ENCODE results near the gene ZKSCAN1. TPM values are rescaled to one million over a fixed set of nuclear protein-coding genes. Genes with fewer than 3 reads are reported as not detected.

The ZKSCAN1 gene
- total RNA-seq, 1 experiment from 2014 or later = 61.2 TPM

DNA sequence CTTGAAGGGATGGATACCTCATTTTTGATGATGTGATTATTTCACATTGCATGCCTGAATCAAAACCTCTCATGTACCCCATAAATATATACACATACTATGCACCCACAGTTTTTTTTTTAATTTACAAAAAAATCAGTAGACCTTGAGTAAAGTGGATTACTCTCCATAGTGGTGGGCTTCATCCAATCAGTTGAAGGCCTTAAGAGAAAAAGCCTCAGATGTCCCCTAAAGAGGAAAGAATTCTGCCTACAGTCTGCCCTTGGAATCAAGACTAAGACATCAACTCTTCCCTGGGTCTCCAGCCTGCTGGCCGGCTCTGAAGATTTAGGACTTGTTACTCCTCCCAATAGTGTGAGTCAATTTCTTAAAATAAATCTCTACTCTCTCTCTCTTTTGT is 40.7 kb upstream of the ZKSCAN1 start:
- no TSS peak for BruUV-seq (replicated peaks)
- RAD21 ChIA-PET (ENCODE audit: low non-redundant PET in 1 of 2, low total read pairs in 2 of 2, uncharacterized antibody in 2 of 2, unreplicated experiment in 2 of 2) = no interaction called here
- intact Hi-C loops (cut with micrococcal nuclease) = no loop called here

DNA sequence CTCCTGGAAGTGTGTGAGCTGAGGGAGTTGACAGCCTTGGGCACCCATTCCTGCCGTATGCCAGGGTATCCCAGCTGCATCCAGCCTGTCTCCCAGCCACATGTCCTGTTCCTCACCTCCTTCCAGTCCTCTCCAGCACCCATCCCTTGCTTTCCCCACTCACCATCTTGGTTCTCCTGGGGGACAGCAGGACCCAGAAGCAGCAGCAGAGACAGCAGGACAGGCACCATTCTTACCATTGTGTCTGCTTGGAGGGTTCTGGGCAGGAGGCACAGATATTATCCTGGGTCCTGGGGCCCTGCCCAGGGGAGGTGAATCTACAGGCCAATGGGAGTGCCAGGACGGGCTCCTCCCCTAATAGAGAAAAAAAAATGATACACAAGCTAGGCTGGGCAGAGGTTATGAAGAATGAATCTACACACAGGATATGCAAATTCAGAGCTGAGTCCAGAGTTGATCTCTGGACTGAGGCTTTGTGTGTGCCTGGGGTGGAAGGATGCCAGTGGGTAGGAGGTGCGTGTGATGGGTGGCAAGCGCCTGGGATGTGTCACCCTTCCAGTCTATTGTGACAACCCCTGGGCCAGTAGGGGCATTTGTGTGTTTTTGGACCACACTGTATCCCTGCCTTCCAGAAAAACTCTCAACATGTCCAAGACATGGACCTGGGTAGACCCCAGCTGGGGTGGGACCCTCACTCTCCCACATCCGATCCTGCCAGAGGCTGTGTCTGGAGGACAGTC is 39.4 kb upstream of the ZKSCAN1 start, which contains the start of gene AZGP1:
Gene AZGP1 (minus strand): TSS at position 250 of the 740 bp plus-strand sequence. CDS start 11 bp downstream, at position 239.
- Histone ChIP-seq H3K4me2 (ENCODE audit: low read length) (no peak within 1 kb of the TSS), H3K4me1 (ENCODE audit: control insufficient read depth in 1 of 2, insufficient read depth in 2 of 2, low read length in 2 of 2) (no peaks in the 10 kb centered on the region), H3K9me2 (ENCODE audit: insufficient read depth) (no peaks in the 10 kb centered on the region), H4K20me1 (ENCODE audit: insufficient read depth) (no peaks in the 10 kb centered on the region), H3K36me3 (ENCODE audit: control insufficient read depth in 1 of 2, insufficient read depth in 2 of 2, low read length in 2 of 2) (no peaks in the 10 kb centered on the region), H3K79me2 (ENCODE audit: insufficient read depth, low read length) (no peaks in the 10 kb centered on the region), H3K9me3 (ENCODE audit: control insufficient read depth in 1 of 2, insufficient read depth in 1 of 2, low read depth in 1 of 2, low read length in 2 of 2) (no peaks in the 10 kb centered on the region), H3K27me3 (ENCODE audit: insufficient read depth, low read length) (no peaks in the 10 kb centered on the region), H3K27ac (ENCODE audit: low read depth, low read length) (no peak within 1 kb of the TSS), H3K4me3 (replicated peaks in 1 of 2; ENCODE audit: low read depth in 1 of 2, low read length in 2 of 2) (no peak within 1 kb of the TSS), H2AFZ (ENCODE audit: low read depth, low read length, poor library complexity, severe bottlenecking) (no peak within 1 kb of the TSS), H3K9ac (ENCODE audit: low read length) (no peak within 1 kb of the TSS)
- RAD21 ChIA-PET (ENCODE audit: low non-redundant PET in 1 of 2, low total read pairs in 2 of 2, uncharacterized antibody in 2 of 2, unreplicated experiment in 2 of 2) = no interaction called here
- ATAC-seq (peak; percentile 39; the same call in 1 of the 2 replicates), DNase-seq (ENCODE audit: low read depth, low spot score) (no peak)
- intact Hi-C loops (cut with micrococcal nuclease) = no loop called here
- TF ChIP-seq TCF7L2 (IDR thresholded peaks at IDR 0.05; ENCODE audit: borderline replicate concordance, extremely low read depth, insufficient read depth, insufficient read length) (no peak), FOSL1 (IDR thresholded peaks at IDR 0.05; ENCODE audit: low read depth) (no peak), SIN3A (IDR thresholded peaks at IDR 0.05; ENCODE audit: low read depth) (no peak), EZH2 (IDR thresholded peaks at IDR 0.05) (no peak), CEBPB (IDR thresholded peaks at IDR 0.05; ENCODE audit: low read depth) (no peak), ZFX (IDR thresholded peaks at IDR 0.05) (no peak), CBX3 (IDR thresholded peaks at IDR 0.05; ENCODE audit: low read depth) (no peak), EGR1 (IDR thresholded peaks at IDR 0.05; ENCODE audit: low read depth) (no peak), RAD21 (IDR thresholded peaks at IDR 0.05; ENCODE audit: low read depth) (no peak), ZNF274 (IDR thresholded peaks at IDR 0.05; ENCODE audit: low read depth, low read length) (no peak), EZH2phosphoT487 (IDR thresholded peaks at IDR 0.05; ENCODE audit: borderline replicate concordance) (no peak)
- TF ChIP-seq, protein P1, sequence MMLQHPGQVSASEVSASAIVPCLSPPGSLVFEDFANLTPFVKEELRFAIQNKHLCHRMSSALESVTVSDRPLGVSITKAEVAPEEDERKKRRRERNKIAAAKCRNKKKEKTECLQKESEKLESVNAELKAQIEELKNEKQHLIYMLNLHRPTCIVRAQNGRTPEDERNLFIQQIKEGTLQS (IDR thresholded peaks at IDR 0.05) = no peak
- TF ChIP-seq, protein P2, sequence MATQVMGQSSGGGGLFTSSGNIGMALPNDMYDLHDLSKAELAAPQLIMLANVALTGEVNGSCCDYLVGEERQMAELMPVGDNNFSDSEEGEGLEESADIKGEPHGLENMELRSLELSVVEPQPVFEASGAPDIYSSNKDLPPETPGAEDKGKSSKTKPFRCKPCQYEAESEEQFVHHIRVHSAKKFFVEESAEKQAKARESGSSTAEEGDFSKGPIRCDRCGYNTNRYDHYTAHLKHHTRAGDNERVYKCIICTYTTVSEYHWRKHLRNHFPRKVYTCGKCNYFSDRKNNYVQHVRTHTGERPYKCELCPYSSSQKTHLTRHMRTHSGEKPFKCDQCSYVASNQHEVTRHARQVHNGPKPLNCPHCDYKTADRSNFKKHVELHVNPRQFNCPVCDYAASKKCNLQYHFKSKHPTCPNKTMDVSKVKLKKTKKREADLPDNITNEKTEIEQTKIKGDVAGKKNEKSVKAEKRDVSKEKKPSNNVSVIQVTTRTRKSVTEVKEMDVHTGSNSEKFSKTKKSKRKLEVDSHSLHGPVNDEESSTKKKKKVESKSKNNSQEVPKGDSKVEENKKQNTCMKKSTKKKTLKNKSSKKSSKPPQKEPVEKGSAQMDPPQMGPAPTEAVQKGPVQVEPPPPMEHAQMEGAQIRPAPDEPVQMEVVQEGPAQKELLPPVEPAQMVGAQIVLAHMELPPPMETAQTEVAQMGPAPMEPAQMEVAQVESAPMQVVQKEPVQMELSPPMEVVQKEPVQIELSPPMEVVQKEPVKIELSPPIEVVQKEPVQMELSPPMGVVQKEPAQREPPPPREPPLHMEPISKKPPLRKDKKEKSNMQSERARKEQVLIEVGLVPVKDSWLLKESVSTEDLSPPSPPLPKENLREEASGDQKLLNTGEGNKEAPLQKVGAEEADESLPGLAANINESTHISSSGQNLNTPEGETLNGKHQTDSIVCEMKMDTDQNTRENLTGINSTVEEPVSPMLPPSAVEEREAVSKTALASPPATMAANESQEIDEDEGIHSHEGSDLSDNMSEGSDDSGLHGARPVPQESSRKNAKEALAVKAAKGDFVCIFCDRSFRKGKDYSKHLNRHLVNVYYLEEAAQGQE (IDR thresholded peaks at IDR 0.05; ENCODE audit: low read depth) = no peak
- TF ChIP-seq, protein P3, sequence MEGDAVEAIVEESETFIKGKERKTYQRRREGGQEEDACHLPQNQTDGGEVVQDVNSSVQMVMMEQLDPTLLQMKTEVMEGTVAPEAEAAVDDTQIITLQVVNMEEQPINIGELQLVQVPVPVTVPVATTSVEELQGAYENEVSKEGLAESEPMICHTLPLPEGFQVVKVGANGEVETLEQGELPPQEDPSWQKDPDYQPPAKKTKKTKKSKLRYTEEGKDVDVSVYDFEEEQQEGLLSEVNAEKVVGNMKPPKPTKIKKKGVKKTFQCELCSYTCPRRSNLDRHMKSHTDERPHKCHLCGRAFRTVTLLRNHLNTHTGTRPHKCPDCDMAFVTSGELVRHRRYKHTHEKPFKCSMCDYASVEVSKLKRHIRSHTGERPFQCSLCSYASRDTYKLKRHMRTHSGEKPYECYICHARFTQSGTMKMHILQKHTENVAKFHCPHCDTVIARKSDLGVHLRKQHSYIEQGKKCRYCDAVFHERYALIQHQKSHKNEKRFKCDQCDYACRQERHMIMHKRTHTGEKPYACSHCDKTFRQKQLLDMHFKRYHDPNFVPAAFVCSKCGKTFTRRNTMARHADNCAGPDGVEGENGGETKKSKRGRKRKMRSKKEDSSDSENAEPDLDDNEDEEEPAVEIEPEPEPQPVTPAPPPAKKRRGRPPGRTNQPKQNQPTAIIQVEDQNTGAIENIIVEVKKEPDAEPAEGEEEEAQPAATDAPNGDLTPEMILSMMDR (IDR thresholded peaks at IDR 0.05 in 2 of 3, conservative IDR thresholded peaks at IDR 0.05 in 1 of 3; ENCODE audit: borderline replicate concordance in 1 of 3, insufficient read depth in 1 of 3, low read depth in 2 of 3, low read length in 2 of 3) = no peak
- TF ChIP-seq, protein P4, sequence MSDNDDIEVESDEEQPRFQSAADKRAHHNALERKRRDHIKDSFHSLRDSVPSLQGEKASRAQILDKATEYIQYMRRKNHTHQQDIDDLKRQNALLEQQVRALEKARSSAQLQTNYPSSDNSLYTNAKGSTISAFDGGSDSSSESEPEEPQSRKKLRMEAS (IDR thresholded peaks at IDR 0.05) = no peak
- CTCF ChIA-PET = interaction anchor here (0.6 to 1.8 kb wide), 2 partner anchors 16 to 1314 kb away, joined by 3 to 4 read pairs; no protein-coding TSS in a partner anchor
- BruUV-seq (replicated peaks) = no TSS peak
- POLR2A ChIA-PET = no interaction called here

More for the DNA sequence above, 40.7 kb upstream of the ZKSCAN1 start:
- no peak overlapping the region for H3K4me3 ChIP-seq (replicated peaks in 1 of 2; ENCODE audit: low read depth in 1 of 2, low read length in 2 of 2)
- no peak overlapping the region for H3K9ac ChIP-seq (ENCODE audit: low read length)
- H3K9me3 ChIP-seq (ENCODE audit: control insufficient read depth in 1 of 2, insufficient read depth in 1 of 2, low read depth in 1 of 2, low read length in 2 of 2) = no peaks in the 10 kb centered on the region
- H3K4me2 ChIP-seq (ENCODE audit: low read length) = no peak overlapping the region
- H3K4me1 ChIP-seq (ENCODE audit: control insufficient read depth in 1 of 2, insufficient read depth in 2 of 2, low read length in 2 of 2) = no peaks in the 10 kb centered on the region
- CTCF ChIA-PET = no interaction called here
- no peaks in the 10 kb centered on the region for H3K27me3 ChIP-seq (ENCODE audit: insufficient read depth, low read length)
- POLR2A ChIA-PET = no interaction called here
- H4K20me1 ChIP-seq (ENCODE audit: insufficient read depth) = no peaks in the 10 kb centered on the region
- DNase-seq (ENCODE audit: low read depth, low spot score) (no peak), ATAC-seq (no peak)
- no peaks in the 10 kb centered on the region for H3K36me3 ChIP-seq (ENCODE audit: control insufficient read depth in 1 of 2, insufficient read depth in 2 of 2, low read length in 2 of 2)
- no peak for TF ChIP-seq SIN3A (IDR thresholded peaks at IDR 0.05; ENCODE audit: low read depth)
- no peak overlapping the region for H2AFZ ChIP-seq (ENCODE audit: low read depth, low read length, poor library complexity, severe bottlenecking)
- no peak overlapping the region for H3K27ac ChIP-seq (ENCODE audit: low read depth, low read length)
- no peaks in the 10 kb centered on the region for H3K79me2 ChIP-seq (ENCODE audit: insufficient read depth, low read length)
- H3K9me2 ChIP-seq (ENCODE audit: insufficient read depth) = no peaks in the 10 kb centered on the region
